CD4-positive, CD25-positive, alpha-beta regulatory T cell (primary cell): ENCODE results near the gene DYNC1I2. TPM values are rescaled to one million over a fixed set of nuclear protein-coding genes. Genes with fewer than 3 reads are reported as not detected.
A peak's percentile ranks its signal among the peaks of the same experiment; 100 is the strongest.
"Not testable (repeated sequence)": the region's sequence is repeated elsewhere in the genome, so short reads cannot be mapped to it uniquely, and the experiment has no call there.

ENCODE experiments used
- ATAC-seq, 2 donors: fragments of 150-1000 bp; cut with Tn5 transposase; one replicate each; pipeline ENCODE4 v1.10.0; 2021; ENCODE audit warnings: low read depth in 2 of 2, moderate number of reproducible peaks in 2 of 2, moderate library complexity in 1 of 2
- DNase-seq, 3 donors: peaks; one replicate each; pipeline versions ENCODE4 v3.0.0 to v3.0.0-alpha.2; 2012 to 2022; ENCODE audit warnings: mixed read lengths in 1 of 3
- H3K27ac ChIP-seq: one replicate; pipeline ENCODE4 v1.7.0; 2013; ENCODE audit warnings: mild to moderate bottlenecking, low read length; ENCODE audit not compliant: insufficient read depth, poor library complexity, severe bottlenecking
- H3K27me3 ChIP-seq: one replicate; pipeline ENCODE4 v1.7.0; 2013; ENCODE audit warnings: low read length; ENCODE audit not compliant: control insufficient read depth, insufficient read depth
- H3K36me3 ChIP-seq: one replicate; pipeline ENCODE4 v1.7.0; 2013; ENCODE audit warnings: mild to moderate bottlenecking, low read length, moderate library complexity; ENCODE audit not compliant: control insufficient read depth, insufficient read depth
- H3K4me1 ChIP-seq: 2 replicates; pipeline ENCODE4 v1.7.0; 2013; ENCODE audit warnings: mild to moderate bottlenecking, low read length; ENCODE audit not compliant: insufficient read depth, control insufficient read depth, poor library complexity, severe bottlenecking
- H3K4me3 ChIP-seq: one replicate; pipeline ENCODE4 v1.7.0; 2013; ENCODE audit warnings: low read depth, mild to moderate bottlenecking, low read length, moderate library complexity
- H3K9me3 ChIP-seq, 2 experiments: 1 replicate in 1 of 2; 2 replicates in 1 of 2; pipeline ENCODE4 v1.7.0; 2013; ENCODE audit warnings: low read length in 2 of 2, mild to moderate bottlenecking in 1 of 2, moderate library complexity in 1 of 2; ENCODE audit not compliant: control insufficient read depth in 2 of 2
- H3K27ac Mint-ChIP-seq, 3 donors: one replicate each; pipeline ENCODE4 v1.8.0; 2020 to 2022; ENCODE audit warnings: mild to moderate bottlenecking in 3 of 3, mixed read lengths in 3 of 3, moderate library complexity in 2 of 3
- H3K27me3 Mint-ChIP-seq: one replicate; pipeline ENCODE4 v1.8.0; 2022; ENCODE audit warnings: mild to moderate bottlenecking, mixed read lengths
- H3K36me3 Mint-ChIP-seq: one replicate; pipeline ENCODE4 v1.8.0; 2020; ENCODE audit warnings: mixed read lengths
- H3K4me1 Mint-ChIP-seq, 4 donors: one replicate each; pipeline ENCODE4 v1.8.0; 2020 to 2022; ENCODE audit warnings: mixed read lengths in 4 of 4, mild to moderate bottlenecking in 1 of 4
- H3K4me3 Mint-ChIP-seq, 4 donors: one replicate each; pipeline ENCODE4 v1.8.0; 2020 to 2022; ENCODE audit warnings: mild to moderate bottlenecking in 4 of 4, mixed read lengths in 4 of 4, moderate library complexity in 3 of 4
- H3K9me3 Mint-ChIP-seq, 7 donors: one replicate each; pipeline ENCODE4 v1.8.0; 2020 to 2022; ENCODE audit warnings: mixed read lengths in 7 of 7, mild to moderate bottlenecking in 3 of 7, moderate library complexity in 2 of 7
- polyA plus RNA-seq, 4 donors: library from polyadenylated mRNA; unstranded; fragments of 300-500 nt; fragmentation: Illumina TruSeq; gene quantifications; one replicate each; pipeline ENCODE4 v1.2.3, GENCODE V29; 2021
- total RNA-seq: library from RNA; stranded (reverse); gene quantifications from one replicate; pipeline ENCODE4 v1.2.3, GENCODE V29; 2022

Gene DYNC1I2
- total and polyA plus RNA-seq, 5 donors from 2014 or later = 20.9 to 31.6 (median 29.5) TPM

- peaks cover 8% of the 10 kb centered on the region for H3K36me3 ChIP-seq
- Mint-ChIP-seq H3K4me3 (no peak overlapping the region), H3K9me3 (peaks cover 0 to 9% (median 2%) of the 10 kb centered on the region in 7 donors), H3K36me3 (peaks cover 42% of the 10 kb centered on the region), H3K4me1 (peaks cover 0 to 6% (median 0%) of the 10 kb centered on the region in 4 donors), H3K27ac (peak overlapping the region in 1 of 3 donors; percentile 34), H3K27me3 (no peaks in the 10 kb centered on the region)
- no peak overlapping the region for H3K27ac ChIP-seq
- ATAC-seq (no peak), DNase-seq (no peak)
- H3K27me3 ChIP-seq = no peaks in the 10 kb centered on the region
- no peak overlapping the region for H3K4me3 ChIP-seq
- H3K9me3 ChIP-seq = no peaks in the 10 kb centered on the region
- H3K4me1 ChIP-seq = no peaks in the 10 kb centered on the region
These were observed 75.8 kb downstream of the DYNC1I2 start for GRCh38 chr2:171762879-171763573.

- H3K36me3 Mint-ChIP-seq = peaks cover 36% of the 10 kb centered on the region
- no peak overlapping the region for H3K27ac Mint-ChIP-seq
These were observed 76.3 kb downstream of the DYNC1I2 start for GRCh38 chr2:171763602-171764001.

GRCh38 chr2:171771463-171771862, 84.2 kb downstream of the DYNC1I2 start:
- peaks cover 32% of the 10 kb centered on the region for H3K36me3 Mint-ChIP-seq
- Histone ChIP-seq H3K27me3 (no peaks in the 10 kb centered on the region), H3K4me1 (no peaks in the 10 kb centered on the region), H3K4me3 (no peak overlapping the region), H3K36me3 (no peaks in the 10 kb centered on the region), H3K9me3 (no peaks in the 10 kb centered on the region), H3K27ac (no peak overlapping the region)
- H3K4me1 Mint-ChIP-seq = peaks cover 0 to 5% (median 0%) of the 10 kb centered on the region in 4 donors
- no peak overlapping the region for H3K4me3 Mint-ChIP-seq
- no peak overlapping the region for H3K27ac Mint-ChIP-seq
- ATAC-seq (no peak), DNase-seq (no peak)
- H3K27me3 Mint-ChIP-seq = peaks cover 4% of the 10 kb centered on the region
- peaks cover 0 to 16% (median 5%) of the 10 kb centered on the region in 7 donors for H3K9me3 Mint-ChIP-seq

More at GRCh38 chr2:171763602-171764001, 76.3 kb downstream of the DYNC1I2 start:
- H3K36me3 ChIP-seq = peaks cover 8% of the 10 kb centered on the region
- no peaks in the 10 kb centered on the region for H3K27me3 ChIP-seq
- peaks cover 0 to 6% (median 0%) of the 10 kb centered on the region in 4 donors for H3K4me1 Mint-ChIP-seq
- H3K9me3 Mint-ChIP-seq = peaks cover 0 to 5% (median 1%) of the 10 kb centered on the region in 7 donors
- no peaks in the 10 kb centered on the region for H3K4me1 ChIP-seq
- H3K9me3 ChIP-seq = no peaks in the 10 kb centered on the region
- no peaks in the 10 kb centered on the region for H3K27me3 Mint-ChIP-seq
- H3K4me3 Mint-ChIP-seq = no peak overlapping the region
- ATAC-seq = no peak
- no peak overlapping the region for H3K4me3 ChIP-seq
- DNase-seq = no peak
- no peak overlapping the region for H3K27ac ChIP-seq

- H3K9me3 Mint-ChIP-seq = peaks cover 0 to 16% (median 5%) of the 10 kb centered on the region in 7 donors
- no peak overlapping the region for H3K27ac Mint-ChIP-seq
- H3K36me3 Mint-ChIP-seq = peaks cover 27% of the 10 kb centered on the region
- Histone ChIP-seq H3K27ac (no peak overlapping the region), H3K4me3 (no peak overlapping the region), H3K36me3 (no peaks in the 10 kb centered on the region), H3K27me3 (no peaks in the 10 kb centered on the region), H3K4me1 (no peaks in the 10 kb centered on the region), H3K9me3 (no peaks in the 10 kb centered on the region)
- peaks cover 4% of the 10 kb centered on the region for H3K27me3 Mint-ChIP-seq
- no peak for DNase-seq
- H3K4me1 Mint-ChIP-seq = peaks cover 0 to 5% (median 0%) of the 10 kb centered on the region in 4 donors
- ATAC-seq = no peak
- no peak overlapping the region for H3K4me3 Mint-ChIP-seq
These were observed 85.1 kb downstream of the DYNC1I2 start for GRCh38 chr2:171772373-171772772.

GRCh38 chr2:171774581-171774980, 87.3 kb downstream of the DYNC1I2 start:
- not testable (repeated sequence) for H3K27ac Mint-ChIP-seq, H3K27ac ChIP-seq, H3K4me1 ChIP-seq, H3K36me3 ChIP-seq, H3K27me3 ChIP-seq, H3K4me3 Mint-ChIP-seq, H3K27me3 Mint-ChIP-seq, ATAC-seq, H3K9me3 ChIP-seq, H3K4me3 ChIP-seq, H3K4me1 Mint-ChIP-seq, DNase-seq
- peaks cover 26% of the 10 kb centered on the region for H3K36me3 Mint-ChIP-seq
- peaks cover 0 to 24% (median 6%) of the 10 kb centered on the region in 7 donors for H3K9me3 Mint-ChIP-seq

GRCh38 chr2:171778515-171778914, 91.2 kb downstream of the DYNC1I2 start:
- Histone ChIP-seq H3K4me1 (no peaks in the 10 kb centered on the region), H3K27ac (no peak overlapping the region), H3K27me3 (no peaks in the 10 kb centered on the region), H3K4me3 (no peak overlapping the region), H3K36me3 (peaks cover 7% of the 10 kb centered on the region), H3K9me3 (peaks cover 1 to 6% of the 10 kb centered on the region in 2 experiments)
- Mint-ChIP-seq H3K9me3 (peaks cover 0 to 12% (median 2%) of the 10 kb centered on the region in 7 donors), H3K27me3 (no peaks in the 10 kb centered on the region), H3K27ac (no peak overlapping the region), H3K4me1 (peaks cover 0 to 1% (median 0%) of the 10 kb centered on the region in 4 donors), H3K4me3 (no peak overlapping the region), H3K36me3 (peaks cover 23% of the 10 kb centered on the region)
- no peak for ATAC-seq
- DNase-seq = no peak

- peaks cover 0 to 1% (median 0%) of the 10 kb centered on the region in 4 donors for H3K4me1 Mint-ChIP-seq
- no peaks in the 10 kb centered on the region for H3K9me3 ChIP-seq
- no peak overlapping the region for H3K4me3 Mint-ChIP-seq
- H3K36me3 Mint-ChIP-seq = peaks cover 54% of the 10 kb centered on the region
- ATAC-seq (no peak), DNase-seq (no peak)
- H3K27ac ChIP-seq = no peak overlapping the region
- H3K4me3 ChIP-seq = no peak overlapping the region
- H3K36me3 ChIP-seq = peaks cover 54% of the 10 kb centered on the region
- H3K27ac Mint-ChIP-seq = no peak overlapping the region
- H3K27me3 Mint-ChIP-seq = no peaks in the 10 kb centered on the region
- H3K4me1 ChIP-seq = no peaks in the 10 kb centered on the region
- H3K27me3 ChIP-seq = no peaks in the 10 kb centered on the region
- H3K9me3 Mint-ChIP-seq = peaks cover 0 to 4% (median 0%) of the 10 kb centered on the region in 7 donors
These were observed 98.2 kb downstream of the DYNC1I2 start for GRCh38 chr2:171785450-171785849.
